ENCODE measurements around the gene MAFB.
"Not testable (repeated sequence)": the region's sequence is repeated elsewhere in the genome, so short reads cannot be mapped to it uniquely, and the experiment has no call there.

Gene MAFB

DNA sequence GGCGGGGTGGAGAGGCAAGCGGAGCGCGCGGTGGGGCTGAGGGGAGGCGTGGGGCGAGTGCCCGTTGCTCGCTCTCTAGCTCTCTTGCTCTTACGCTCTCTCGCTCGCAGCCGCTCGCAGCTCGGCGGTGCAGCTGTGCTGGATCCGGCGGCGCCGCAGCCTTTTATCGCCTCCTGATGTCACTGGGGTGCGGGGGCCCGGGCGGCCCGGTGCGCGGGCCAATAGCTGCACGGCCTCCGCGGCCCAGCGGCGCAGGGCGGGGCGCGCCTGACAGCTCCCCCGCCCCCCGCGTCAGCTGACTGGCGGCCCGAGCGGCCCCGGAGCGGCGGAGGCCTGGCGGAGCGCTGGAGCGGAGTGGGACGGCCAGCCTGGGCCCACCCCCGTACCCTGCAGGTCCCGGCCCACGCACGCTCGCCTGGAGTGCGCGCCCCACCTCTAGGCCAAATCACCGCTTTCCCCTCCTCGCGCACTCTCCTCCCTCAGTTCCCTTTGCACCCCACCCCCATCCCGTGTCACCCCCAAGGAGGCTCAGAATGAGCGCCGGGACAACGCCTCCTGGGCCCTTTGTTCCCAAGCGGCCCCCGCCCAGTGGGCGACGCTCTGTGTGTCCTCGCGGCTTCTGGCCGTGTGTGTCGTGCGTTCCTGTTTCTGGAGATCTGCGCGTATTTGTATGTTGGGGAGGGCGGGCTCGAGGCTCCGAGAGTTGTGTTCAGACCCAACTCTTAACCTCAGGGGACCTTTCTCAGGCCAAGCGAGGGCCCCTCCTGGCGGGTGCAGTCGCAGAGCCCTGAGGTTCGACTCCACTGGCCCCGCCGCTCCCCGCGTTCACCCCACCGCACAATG, at the start of gene MAFB:
MAFB (minus strand) TSS at position 137 of the 843 bp plus-strand sequence. CDS start 386 bp downstream, outside the sequence.
- DNase-seq: peak; percentile 99

DNA sequence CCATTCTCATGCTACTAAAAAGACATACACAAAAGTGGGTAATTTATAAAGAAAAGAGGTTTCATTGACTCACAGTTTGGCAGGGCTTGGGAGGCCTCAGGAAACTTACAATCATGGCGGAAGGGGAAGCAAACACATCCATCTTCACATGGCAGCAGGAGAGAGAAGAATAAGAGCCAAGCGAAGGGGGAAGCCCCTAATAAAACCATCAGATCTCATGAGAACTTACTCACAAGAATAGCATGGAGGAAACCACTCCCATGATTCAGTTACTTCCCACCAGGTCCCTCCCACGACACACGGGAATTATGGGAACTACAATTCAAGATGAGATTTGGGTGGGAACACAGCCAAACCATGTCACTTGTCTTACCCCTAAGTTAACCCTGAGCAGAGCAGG, 47.4 kb upstream of the MAFB start:
- not testable (repeated sequence) for DNase-seq

DNA sequence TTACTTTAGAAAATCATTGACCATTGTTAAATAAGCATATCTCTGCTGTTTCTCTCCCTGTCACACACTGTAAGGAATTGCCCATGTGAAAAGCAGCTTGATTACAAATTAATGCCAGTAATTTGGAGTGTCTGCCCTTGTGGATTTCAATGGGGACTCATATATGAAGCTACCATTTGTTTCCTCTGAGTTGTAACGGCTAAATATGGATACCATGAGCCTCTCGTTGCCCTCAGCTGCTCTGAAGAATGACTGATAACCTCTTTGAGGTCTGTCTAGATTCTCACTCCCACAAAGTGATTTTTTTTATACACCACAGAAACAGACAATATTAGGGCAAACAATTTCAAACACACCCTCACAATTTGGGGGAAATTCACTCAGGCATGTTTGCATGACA, 40.0 kb upstream of the MAFB start:
- DNase-seq: no peak

DNA sequence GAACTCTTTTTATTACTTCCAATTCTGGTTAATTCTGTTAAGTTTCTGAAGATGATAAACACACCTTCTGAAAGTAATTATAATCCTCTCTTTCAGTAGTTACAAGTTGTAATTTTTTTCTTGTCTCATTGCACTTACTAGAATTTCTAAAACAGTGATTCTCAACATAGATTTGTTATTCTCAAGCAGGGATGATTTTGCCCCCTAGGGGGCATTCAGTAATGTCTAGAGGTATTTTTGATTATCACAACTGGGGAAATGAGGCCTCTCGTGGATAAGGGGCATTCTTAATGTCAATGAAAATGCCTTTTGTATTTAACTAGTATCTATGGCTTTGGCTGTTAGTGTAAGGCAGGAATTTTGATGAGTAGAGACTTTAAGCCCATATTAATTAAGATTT, 39.4 kb upstream of the MAFB start:
- DNase-seq: no peak

DNA sequence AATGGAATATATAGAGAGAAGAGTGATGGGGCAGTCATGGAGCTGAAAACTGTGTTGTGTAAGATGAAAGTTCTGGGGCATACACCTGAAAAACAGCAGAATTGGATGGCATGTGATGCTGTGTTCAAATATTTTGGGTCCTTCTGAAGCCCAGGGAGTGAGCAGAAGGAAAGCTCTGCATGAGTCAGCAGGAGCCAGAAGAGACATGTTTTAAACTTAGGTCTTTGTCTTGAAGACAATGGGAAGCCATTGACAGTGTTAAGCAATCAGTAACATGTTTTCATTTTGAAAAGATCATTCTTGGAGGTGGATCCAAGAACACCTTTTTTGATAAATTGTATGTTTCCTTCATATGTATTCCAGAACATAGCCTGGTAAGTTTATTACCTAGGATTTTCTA, 38.9 kb upstream of the MAFB start:
- DNase-seq: no peak

DNA sequence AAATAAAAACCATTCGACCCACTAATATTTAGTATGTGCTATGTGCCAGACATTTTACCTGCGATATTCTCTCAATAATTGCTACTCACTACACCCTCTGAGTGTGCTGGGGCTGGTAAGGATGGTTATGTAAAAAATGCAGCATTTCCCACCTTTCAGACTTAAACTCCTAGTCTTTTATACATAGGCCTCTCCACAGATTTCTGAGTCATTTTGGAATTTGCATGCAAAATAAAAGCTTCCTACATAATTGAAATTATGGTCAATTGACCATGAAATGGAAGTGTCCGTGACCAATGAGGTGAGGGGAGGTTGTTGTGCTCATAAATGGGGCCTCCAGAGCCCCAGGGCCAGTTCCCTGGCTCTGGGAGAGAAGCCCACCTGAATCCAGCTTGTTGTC, 37.7 kb upstream of the MAFB start:
- DNase-seq: no peak

DNA sequence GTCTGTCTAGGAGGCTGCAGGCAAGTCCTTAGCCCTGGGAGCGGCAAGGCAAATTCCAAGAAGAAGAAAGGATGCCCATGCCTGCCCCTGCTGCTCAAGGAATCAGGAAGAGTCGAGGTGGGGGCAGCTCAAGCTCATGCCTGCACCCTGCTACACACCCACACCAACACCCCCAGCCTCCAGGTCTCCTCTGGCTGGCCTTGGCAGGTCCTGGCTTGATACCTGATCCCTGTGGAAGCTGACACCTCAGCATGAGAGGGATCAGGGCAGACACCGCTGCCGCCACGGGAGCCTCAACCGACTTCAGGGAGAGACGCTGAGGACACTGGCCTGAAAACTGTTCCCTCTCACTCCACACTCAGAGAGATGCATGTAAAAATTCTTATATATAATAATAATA, 35.5 kb upstream of the MAFB start:
- no peak for DNase-seq

DNA sequence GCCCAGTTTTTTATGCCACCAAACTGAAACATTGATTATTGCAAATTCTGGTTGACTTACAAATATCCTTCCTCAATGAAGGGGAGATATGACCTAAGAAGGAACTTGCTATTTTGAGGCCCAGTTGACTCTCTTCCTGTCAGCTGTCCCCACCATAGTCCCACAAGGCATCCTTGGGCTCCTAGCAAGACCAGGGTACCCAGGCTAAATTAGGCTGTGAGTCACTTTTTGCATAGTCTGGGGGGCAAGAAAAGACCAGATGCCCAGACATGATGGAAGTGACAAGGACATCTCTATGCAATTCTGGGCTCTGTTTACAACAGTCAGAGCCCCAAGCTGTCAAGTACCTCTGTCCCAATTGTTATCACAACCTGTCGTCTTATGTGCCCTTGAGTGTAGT, 31.8 kb upstream of the MAFB start:
- no peak for DNase-seq

DNA sequence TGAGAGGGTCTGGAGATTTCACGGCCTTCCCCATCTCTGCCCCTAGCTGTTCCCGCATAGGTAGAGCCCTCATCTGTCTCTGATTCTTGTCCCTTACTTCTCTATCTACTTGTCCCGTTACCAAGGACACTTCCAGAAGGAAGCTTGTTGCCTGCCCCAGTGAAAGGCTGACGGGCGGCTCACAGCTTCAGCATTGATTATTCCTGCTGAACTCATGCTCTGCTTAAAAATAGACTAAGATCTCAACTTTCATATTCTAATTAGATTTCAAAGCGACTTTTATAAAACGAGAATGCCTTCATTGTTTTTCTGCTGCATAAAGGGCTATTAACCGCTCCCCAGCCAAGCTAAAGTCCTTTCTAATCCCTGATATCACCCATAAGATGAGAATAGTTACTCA, 31.1 kb upstream of the MAFB start:
- DNase-seq: no peak

DNA sequence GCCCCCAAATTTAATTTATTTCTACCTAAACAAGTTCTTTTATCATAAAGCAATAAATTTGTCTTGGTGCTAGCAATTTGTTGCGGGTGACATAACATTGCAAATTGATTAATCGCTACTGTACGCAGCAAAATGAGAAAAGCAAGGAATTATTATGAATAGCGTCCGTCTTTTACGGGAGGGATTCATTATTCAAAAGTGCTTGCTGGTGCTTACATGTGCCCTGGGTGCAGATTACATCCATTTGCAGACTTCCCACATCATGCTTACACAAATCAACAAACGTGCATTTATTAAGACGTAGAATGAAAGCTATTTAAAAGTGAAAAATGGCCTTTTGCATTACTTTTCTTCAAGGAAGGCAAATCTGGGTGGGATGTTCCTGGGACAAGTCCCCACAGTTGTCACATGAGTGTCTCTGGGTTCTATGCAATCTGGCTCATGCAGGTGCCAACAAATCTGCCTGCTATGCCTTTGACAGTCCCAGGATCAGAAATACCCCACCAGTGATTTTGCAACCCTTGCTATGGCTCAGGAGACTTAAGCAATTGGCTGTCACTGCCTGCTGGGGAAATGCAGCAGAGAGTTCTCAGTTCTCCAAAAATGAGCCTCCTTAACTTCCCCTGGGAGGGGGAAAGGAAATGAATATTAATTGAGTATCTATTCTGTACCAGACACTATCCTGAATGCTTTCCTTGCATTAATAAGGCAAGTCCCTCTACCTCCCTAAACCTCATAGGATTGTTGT, 30.1 kb upstream of the MAFB start:
- peak; percentile 89 for DNase-seq

DNA sequence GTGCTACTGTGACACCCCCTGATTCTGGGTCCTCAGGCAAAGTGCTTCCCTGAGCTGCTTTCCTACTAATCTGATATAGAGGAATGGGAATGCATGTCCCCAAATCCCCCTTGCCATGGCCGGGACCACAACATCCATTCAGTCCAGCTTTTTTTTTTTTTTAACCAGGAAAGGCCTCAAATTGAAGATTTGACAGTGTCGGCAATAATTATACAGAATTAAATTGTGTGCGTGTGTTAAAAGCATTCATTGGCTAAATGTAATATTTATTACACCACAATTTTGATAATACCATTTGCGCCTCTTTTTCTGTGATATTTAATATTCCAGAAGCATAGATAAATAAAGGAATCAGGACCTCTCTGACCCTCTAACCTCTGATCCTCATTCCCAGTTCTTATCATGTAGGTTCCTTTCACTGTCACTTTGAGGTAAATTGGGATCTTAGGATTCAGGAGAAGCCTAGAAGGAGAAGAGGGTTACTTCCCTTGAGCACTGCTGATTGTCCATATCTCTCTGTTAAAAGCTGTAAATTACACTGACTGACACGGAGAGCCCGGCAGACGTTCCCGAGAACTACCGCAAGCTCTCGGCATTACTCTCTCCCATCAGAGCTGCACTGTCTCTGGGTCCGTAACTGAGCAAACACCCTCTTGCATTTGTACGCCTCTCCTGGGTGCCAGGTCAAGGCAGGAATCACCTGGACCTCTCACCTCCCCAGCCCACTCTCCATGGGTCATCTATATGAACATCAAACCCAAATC, 29.4 kb upstream of the MAFB start:
- DNase-seq: no peak

DNA sequence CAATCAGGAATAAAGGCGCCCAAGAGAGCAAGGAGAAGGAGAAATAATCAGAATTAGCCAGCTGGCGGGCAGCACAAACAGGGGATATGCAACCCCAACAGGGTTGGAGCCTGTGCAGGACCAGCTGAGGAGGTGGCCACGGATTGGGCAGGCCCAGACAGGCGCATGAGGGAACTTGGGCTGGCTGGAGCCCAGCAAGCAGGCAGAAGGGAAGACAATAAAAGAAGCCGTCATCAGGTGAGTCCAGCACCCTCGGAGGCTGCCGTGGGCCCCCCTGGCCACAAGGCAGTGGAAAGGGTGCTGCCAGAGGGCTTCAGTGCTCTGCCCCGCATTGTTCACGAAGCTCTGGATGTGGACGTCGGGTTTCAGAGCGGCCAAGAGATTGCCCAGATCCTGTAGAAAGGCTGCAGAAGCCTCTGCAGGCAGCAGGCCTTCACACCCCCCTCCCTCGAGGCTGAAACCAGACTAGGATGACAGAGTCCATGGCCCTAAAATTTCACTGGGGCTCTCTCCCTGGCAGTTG, 28.4 kb upstream of the MAFB start:
- DNase-seq: no peak

DNA sequence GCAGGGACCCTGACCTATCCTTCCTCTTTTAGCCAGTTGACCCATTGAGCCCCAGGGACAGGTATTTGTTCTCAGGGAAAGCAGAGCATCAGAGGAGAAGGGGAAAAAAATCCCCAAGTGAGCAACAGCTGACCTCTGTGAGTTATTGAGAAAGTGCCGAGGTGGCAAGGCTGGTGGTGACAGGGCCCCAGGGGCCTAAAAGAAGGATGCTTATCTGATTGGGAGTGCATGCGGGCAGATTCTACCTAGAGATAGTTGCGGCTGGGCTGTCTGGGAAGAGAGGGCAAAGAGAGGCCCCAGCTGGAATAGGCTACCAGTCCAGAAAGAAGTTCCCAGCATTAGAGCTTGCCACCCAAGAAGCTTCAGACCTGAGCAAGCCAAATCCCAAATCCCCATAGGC, 26.5 kb upstream of the MAFB start:
- no peak for DNase-seq

DNA sequence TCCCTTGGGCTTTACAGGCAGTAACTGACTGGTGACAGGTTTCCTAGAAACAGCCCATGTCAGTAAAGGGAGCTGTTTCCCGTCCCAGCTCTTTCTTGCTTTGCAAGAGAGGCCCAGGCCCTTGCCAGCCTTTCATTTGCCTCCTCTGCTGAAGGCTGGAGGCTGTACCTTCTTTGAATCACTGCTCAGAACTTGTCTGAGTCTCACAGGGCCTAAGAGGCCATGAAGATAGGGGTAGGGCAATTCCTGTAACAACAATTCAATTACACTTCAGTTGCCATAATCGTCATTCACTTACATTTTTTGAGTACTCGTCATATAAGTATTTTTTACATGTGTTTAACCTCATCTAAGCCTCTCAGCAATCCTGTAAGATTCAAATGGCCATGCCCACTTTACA, 25.9 kb upstream of the MAFB start:
- no peak for DNase-seq

DNA sequence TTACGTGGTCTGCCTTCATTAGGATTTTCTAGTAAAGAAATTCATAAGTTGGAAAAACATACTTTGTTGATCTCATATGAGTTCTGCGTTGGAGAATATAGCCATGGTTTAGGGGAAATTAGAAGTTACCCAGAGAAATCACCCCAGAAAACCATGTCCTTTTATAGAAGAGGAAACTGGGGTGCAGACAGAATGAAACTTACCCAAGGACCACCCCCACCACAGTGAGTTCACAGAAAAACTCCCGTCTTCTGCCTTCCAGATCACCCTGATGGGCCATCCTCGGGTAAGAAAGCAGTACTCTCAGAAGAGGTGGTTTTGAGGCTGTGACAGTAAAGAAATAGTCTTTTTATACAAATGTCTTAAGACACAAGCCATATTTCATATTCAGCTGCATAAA, 25.1 kb upstream of the MAFB start:
- DNase-seq: no peak

DNA sequence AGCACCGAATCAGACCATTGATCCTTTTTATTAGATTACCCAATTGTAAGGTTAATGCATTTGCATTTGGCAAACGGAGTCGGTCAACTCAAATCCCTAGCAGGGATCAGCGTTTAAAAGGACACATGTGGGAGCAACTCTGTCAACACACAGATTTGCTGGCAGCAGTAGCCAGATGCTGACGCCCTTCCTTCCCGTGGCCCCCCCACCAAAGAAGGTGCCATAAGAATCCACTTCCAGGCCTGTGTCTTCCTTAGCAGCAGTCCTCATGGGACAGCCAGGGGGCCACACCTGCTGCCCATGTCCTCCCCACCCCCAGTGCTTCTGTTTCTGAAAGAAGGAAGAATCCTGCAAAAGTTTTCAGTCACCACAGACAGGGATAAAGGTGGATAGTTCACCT, 24.5 kb upstream of the MAFB start:
- DNase-seq: no peak

DNA sequence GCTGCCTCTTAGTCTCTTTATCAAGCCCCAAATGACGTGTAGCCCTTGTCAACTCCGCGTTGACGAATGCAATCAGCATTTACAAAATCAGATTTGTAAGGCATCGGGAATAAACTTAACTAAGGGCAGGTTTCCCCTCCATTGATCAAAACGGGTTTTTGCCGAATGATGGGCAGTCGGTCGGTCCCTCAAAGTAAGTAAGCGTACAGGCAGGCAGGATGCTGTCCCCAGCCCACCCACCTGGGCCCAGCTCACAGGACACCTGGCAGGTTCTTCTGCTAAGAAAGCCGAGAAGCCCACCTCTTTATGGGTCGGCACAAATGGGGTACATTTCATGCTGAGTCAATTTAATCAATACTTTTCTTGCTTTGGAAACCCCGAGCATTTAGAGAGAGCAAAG, 22.0 kb upstream of the MAFB start:
- no peak for DNase-seq

DNA sequence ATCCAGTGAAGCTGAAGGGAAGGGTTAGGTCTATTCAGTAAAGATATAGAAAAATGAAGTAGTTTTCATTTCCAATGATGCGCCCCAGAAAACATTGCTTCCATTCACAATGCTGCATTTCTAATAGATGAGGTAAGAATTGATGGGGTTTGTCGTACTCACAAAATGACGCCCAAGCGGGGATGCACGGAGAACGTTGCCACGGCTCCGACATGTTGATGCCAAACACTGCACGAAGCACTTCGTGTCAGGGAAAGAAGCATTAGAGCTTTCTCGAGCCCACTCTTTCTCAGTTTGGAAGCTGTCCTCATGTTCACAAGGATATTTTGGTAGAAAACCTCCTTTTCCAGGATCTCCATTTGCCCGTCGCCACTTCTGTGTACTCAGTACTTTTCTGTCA, 21.6 kb upstream of the MAFB start:
- DNase-seq: no peak

DNA sequence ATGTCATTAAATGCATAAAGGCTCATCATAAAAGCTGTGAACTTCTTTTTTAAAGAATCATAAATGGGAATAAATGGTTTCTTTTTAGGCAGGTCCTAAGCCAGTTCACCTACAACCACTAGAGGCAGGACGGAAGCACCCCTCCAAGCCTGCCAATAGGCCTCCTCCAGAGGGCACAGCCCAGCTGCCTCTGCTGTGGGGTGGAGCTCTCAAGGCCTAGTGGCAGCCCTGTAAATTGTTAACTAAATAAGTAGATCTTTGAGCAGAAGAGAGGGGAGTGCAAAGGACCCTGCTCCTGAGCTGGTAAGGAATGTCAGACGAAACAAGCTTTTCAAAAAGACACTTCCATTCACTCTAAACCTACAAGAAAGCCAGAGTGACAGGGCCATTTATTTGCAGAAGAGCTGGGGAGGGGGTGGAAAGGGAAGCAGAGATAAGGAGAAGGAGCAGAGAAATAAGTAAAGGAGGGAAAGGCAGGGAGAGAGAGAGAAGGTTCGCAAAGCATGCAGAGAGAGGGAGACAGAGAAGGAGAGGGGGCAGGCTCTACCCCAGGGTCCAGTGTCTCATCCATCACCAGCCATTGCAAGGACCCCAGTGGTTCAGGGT, 18.0 kb upstream of the MAFB start:
- DNase-seq: no peak

DNA sequence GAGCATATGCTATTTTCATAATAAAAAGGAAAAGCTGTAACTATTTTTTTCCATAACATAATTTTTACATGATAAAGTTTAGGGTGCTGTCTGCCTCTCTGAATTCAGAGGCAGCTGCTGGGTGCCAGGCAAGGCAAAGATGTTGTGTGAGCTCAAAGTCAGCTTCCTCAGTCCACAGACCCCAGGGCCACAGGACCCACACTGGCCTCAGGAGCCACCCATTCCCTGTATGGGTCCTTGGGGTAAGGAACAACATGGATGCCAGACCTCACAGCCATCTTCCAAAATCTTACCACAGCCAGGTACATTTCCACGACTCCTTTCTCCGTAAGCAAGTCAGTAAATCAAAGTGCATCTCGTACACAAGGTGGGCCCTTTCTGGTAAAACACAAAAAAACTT, 16.4 kb upstream of the MAFB start:
- no peak for DNase-seq

DNA sequence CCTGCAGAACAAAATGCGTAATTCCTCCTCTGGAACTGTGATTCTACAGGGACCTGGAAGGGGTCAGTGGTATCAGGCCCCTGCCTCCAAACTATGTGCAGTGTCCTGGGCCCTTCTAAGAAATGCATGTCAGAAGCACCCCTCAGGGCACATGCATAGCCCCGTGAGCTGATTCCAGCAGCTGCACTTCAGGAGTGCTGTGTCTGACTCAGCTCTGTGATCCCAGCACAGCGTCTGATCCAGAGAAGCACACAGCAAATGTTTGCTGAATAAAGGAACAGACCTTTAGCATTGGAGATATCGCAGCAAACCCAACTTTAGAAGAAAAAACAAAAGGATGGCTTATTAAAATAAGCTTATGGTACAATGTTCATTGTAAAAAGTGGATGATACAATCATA, 15.8 kb upstream of the MAFB start:
- DNase-seq: no peak

DNA sequence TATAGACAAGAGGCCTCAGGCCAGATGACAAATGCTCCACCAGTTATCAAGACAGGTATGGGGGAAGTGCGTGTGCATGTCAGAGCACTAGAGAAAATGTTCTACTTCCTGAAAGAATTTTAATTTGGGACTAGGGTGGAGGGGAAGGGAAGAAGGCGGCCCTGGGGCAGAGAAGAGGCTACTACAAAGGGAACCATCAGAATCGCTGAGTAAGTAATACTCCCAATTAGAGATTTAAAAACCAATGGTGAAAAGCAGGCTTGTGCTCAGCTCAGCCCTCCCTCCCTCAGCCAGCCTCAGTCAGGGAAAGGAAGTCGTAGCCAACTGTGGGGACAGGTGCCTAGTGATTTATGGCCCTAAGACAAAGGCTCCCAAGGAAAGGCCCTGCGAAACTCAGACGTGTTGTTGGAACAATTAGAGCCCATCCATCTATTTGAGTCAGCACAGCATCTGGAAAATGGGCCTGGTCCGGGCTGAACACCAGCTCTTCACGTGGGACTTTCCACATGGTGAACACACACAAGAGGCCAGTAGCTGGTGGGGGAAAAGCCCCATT, 15.0 kb upstream of the MAFB start:
- no peak for DNase-seq

DNA sequence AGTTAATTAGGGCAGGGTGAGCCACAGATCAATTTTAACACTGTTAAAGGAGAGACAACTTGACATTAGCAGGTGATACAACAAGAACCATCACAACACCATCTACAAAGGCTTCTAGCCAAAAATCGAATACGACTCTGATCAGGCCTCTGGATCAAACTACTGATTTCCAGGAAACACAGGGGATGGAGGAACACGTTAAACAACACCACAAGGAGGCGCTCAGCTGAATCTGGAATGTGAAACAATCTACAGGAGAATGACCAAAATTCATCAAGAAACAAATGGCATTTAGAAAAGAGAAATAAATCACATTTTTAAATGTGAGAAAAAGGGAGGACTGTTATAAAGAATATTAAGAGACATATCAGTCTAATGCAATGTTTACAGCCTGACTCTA, 13.5 kb upstream of the MAFB start:
- DNase-seq: no peak
